Measurements from ENCODE around the gene ZFP57.

GRCh38 chr6:29696147-29697125 is 15.5 kb upstream of the ZFP57 start:
- TF ChIP-seq POLR2AphosphoS5 (IDR thresholded peaks at IDR 0.05; ENCODE audit: low read depth) (no peak), CREB1 (CRISPR knock-in tag; IDR thresholded peaks at IDR 0.05; ENCODE audit: low read depth) (no peak), EZH2 (IDR thresholded peaks at IDR 0.05; ENCODE audit: low read depth, unreplicated experiment) (no peak), CTCF (conservative IDR thresholded peaks at IDR 0.05; ENCODE audit: low read depth in 2 of 2) (peak; percentile 83 to 90), EZH2phosphoT487 (IDR thresholded peaks at IDR 0.05; ENCODE audit: unreplicated experiment) (no peak), STAT1 (IDR thresholded peaks at IDR 0.05; ENCODE audit: unreplicated experiment) (no peak)

Measured in GM23338 (cell line).